ENCODE data around the gene ANP32E. TPM values are rescaled to one million over a fixed set of nuclear protein-coding genes. Genes with fewer than 3 reads are reported as not detected.
A peak's percentile ranks its signal among the peaks of the same experiment; 100 is the strongest.

ANP32E gene
- total RNA-seq, 4 donors from 2014 or later, result 19.3 to 25.8 (median 24.5) TPM

GRCh38 chr1:150262388-150263320, 26.7 kb upstream of the ANP32E start:
- DNase-seq, result no peak
- intact Hi-C loops (cut with DNase I), result no loop called here
- peaks cover 17 to 20% of the 10 kb centered on the region in 2 donors for H3K36me3 ChIP-seq
- H3K4me1 ChIP-seq, result peaks cover 11 to 35% of the 10 kb centered on the region in 2 donors
- H3K27ac ChIP-seq, result no peak overlapping the region
- no peak overlapping the region for H3K4me3 ChIP-seq (replicated peaks in 1 of 3)
- 81 to 83% methylated on average over 6 of the region's 6 CpGs for WGBS, 2 donors
- H3K9me3 ChIP-seq, result no peaks in the 10 kb centered on the region
- H3K27me3 ChIP-seq, result no peaks in the 10 kb centered on the region
- TF ChIP-seq CTCF (IDR thresholded peaks at IDR 0.05), result no peak
- TF ChIP-seq POLR2A (IDR thresholded peaks at IDR 0.05), result no peak

GRCh38 chr1:150261367-150261766, 25.5 kb upstream of the ANP32E start:
- H3K9me3 ChIP-seq, result no peaks in the 10 kb centered on the region
- no peak for DNase-seq
- intact Hi-C loops (cut with DNase I), result no loop called here
- peaks cover 16 to 19% of the 10 kb centered on the region in 2 donors for H3K36me3 ChIP-seq
- H3K27me3 ChIP-seq, result no peaks in the 10 kb centered on the region
- 89 to 100% methylated on average over 4 to 6 of the region's 6 CpGs for WGBS, 2 donors
- no peak overlapping the region for H3K4me3 ChIP-seq (replicated peaks in 1 of 3)
- H3K4me1 ChIP-seq, result peaks cover 11 to 31% of the 10 kb centered on the region in 2 donors
- no peak for TF ChIP-seq CTCF (IDR thresholded peaks at IDR 0.05)
- H3K27ac ChIP-seq, result no peak overlapping the region

GRCh38 chr1:150259758-150260669, 24.1 kb upstream of the ANP32E start:
- intact Hi-C loops (cut with DNase I), result no loop called here
- WGBS, 2 donors, result 18 to 21% methylated on average over 11 of the region's 11 CpGs
- TF ChIP-seq CTCF (IDR thresholded peaks at IDR 0.05) (no peak), POLR2A (IDR thresholded peaks at IDR 0.05) (peak in 1 of 2 donors; percentile 58)
- H3K4me1 ChIP-seq, result peaks cover 18 to 34% of the 10 kb centered on the region in 2 donors
- H3K36me3 ChIP-seq, result peaks cover 3 to 7% of the 10 kb centered on the region in 2 donors
- no peaks in the 10 kb centered on the region for H3K9me3 ChIP-seq
- no peak overlapping the region for H3K4me3 ChIP-seq (replicated peaks in 1 of 3)
- H3K27ac ChIP-seq, result peak overlapping the region; percentile 73 to 78 (median 78)
- DNase-seq, result peak; percentile 92 to 93
- no peaks in the 10 kb centered on the region for H3K27me3 ChIP-seq

- H3K27me3 ChIP-seq, result no peaks in the 10 kb centered on the region
- peak; percentile 55 for DNase-seq
- H3K36me3 ChIP-seq, result peaks cover 0 to 2% of the 10 kb centered on the region in 2 donors
- intact Hi-C loops (cut with DNase I), result no loop called here
- no peak overlapping the region for H3K4me3 ChIP-seq (replicated peaks in 1 of 3)
- TF ChIP-seq CTCF (IDR thresholded peaks at IDR 0.05), result no peak
- no peak for TF ChIP-seq POLR2A (IDR thresholded peaks at IDR 0.05)
- peak overlapping the region; percentile 73 to 78 (median 78) for H3K27ac ChIP-seq
- H3K4me1 ChIP-seq, result peaks cover 18 to 34% of the 10 kb centered on the region in 2 donors
- WGBS, 2 donors, result 30 to 31% methylated on average over 4 of the region's 4 CpGs
- no peaks in the 10 kb centered on the region for H3K9me3 ChIP-seq
These were observed 23.3 kb upstream of the ANP32E start for GRCh38 chr1:150259217-150259616.
